GM18951 (cell line): ENCODE results near the gene NBPF1.
"Not testable (repeated sequence)": the region's sequence is repeated elsewhere in the genome, so short reads cannot be mapped to it uniquely, and the experiment has no call there.

Experiments used
- POLR2A ChIP-seq: IDR thresholded peaks from 4 replicates; pipeline ENCODE4 v1.6.1; 2011; ENCODE audit warnings: mild to moderate bottlenecking; ENCODE audit not compliant: insufficient read length, insufficient read depth; ENCODE audit errors: extremely low read depth
- in situ Hi-C: fragments of 300-500 bp; cut with MboI; formaldehyde crosslinking; loops from one replicate; pipeline ENCODE4 v1.12.0; 2022; ENCODE audit warnings: low sequenced_read_pairs, mixed read lengths, inconsistent platforms; ENCODE audit not compliant: unreplicated experiment

The NBPF1 gene

GRCh38 chr1:16613185-16614147, at the start of gene NBPF1:
Gene NBPF1, minus strand, starts transcription at chr1:16613564.
- TF ChIP-seq POLR2A, result peak; percentile 45
- in situ Hi-C loops, result loop anchor here (25.0 kb wide), 1 partner anchor 99 kb away; no protein-coding TSS in a partner anchor

GRCh38 chr1:16658234-16658633, 44.9 kb upstream of the NBPF1 start:
- in situ Hi-C loops, result not testable (repeated sequence)

GRCh38 chr1:16656981-16657683, 43.8 kb upstream of the NBPF1 start:
- in situ Hi-C loops, result not testable (repeated sequence)

DNA sequence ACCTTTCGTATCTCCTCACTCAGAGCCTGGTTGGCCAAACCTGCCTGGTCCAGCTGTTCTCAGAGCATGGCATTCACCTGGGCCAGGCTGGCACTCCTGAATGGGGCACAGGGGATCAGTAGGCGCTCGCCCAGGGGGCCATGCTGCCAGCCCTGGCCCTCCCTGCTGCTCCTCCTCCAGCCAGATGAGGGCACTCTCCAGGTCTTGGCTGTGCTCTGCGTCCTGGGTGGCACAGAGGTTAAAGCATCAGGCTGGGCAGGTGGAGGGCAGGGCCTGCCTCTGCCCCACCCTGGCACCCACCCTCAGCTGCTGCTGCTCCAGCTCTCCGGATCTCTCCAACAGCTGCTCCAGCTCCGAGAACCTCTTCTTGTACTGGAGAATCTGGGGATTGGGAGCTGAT, 43.2 kb upstream of the NBPF1 start:
- in situ Hi-C loops, result not testable (repeated sequence)

- in situ Hi-C loops, result not testable (repeated sequence)
Observed at GRCh38 chr1:16651560-16651959, 38.2 kb upstream of the NBPF1 start.

GRCh38 chr1:16649960-16650359, 36.6 kb upstream of the NBPF1 start:
- in situ Hi-C loops, result loop anchor here (25.0 kb wide), 1 partner anchor 138 kb away; the partner anchor contains the start of gene RNU1-1

DNA sequence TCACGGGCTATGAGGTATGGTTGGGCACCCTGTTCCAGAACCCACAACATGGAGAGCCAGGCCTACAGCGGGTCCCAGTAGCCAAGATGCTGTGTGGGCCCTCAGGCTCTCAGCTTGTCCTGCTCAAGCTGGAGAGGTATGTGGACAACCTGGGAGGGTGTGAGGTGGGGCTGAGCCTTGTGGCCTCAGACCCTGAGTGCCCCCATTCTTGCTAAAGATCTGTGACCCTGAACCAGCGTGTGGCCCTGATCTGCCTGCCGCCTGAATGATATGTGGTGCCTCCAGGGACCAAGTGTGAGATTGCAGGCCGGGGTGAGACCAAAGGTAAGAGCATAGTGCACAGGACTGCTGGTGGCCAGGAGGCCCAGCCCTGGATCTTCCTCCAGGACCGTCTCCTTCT, 36.0 kb upstream of the NBPF1 start:
- in situ Hi-C loops, result loop anchor here (25.0 kb wide), 1 partner anchor 137 kb away; the partner anchor contains the start of gene RNU1-1

- in situ Hi-C loops, result loop anchor here (25.0 kb wide), 1 partner anchor 136 kb away; the partner anchor contains the start of gene RNU1-1
Observed at GRCh38 chr1:16648756-16649155, 35.4 kb upstream of the NBPF1 start.

- in situ Hi-C loops, result loop anchor here (25.0 kb wide), 1 partner anchor 136 kb away; the partner anchor contains the start of gene RNU1-1
Observed at GRCh38 chr1:16648250-16648649, 34.9 kb upstream of the NBPF1 start.

DNA sequence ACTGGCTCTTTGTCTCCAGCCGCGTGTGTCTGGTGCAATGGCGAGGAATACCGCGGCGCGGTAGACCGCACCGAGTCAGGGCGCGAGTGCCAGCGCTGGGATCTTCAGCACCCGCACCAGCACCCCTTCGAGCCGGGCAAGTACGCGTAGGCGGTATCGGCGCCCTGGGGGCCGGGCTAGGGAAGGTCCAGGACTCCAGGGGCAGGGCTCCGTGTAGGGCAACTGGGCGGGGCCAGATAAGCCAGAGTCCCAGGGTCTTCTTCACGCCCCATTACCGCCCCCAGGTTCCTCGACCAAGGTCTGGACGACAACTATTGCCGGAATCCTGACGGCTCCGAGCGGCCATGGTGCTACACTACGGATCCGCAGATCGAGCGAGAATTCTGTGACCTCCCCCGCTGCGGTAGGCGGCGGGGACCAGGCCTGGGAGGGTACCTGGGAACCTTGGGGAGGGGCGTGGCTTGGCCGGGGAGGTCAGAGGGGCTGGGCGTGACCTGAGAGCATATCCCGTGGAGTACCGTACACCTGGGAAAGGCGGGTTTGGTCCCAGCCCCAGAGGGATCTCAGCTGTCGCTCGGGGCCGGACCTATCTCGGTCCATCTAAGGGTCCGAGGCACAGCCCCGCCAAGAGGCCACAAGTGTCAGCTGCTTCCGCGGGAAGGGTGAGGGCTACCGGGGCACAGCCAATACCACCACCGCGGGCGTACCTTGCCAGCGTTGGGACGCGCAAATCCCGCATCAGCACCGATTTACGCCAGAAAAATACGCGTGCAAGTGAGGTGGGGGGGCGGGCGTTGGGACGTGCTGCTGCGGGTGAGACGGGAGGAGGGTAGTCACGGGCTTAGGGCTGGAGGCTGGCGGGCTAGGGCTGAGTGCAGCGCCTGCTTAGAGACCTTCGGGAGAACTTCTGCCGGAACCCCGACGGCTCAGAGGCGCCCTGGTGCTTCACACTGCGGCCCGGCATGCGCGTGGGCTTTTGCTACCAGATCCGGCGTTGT, 34.1 kb upstream of the NBPF1 start:
- in situ Hi-C loops, result loop anchor here (25.0 kb wide), 1 partner anchor 135 kb away; the partner anchor contains the start of gene RNU1-1

GRCh38 chr1:16646716-16647115, 33.4 kb upstream of the NBPF1 start:
- in situ Hi-C loops, result loop anchor here (25.0 kb wide), 1 partner anchor 134 kb away; the partner anchor contains the start of gene RNU1-1

DNA sequence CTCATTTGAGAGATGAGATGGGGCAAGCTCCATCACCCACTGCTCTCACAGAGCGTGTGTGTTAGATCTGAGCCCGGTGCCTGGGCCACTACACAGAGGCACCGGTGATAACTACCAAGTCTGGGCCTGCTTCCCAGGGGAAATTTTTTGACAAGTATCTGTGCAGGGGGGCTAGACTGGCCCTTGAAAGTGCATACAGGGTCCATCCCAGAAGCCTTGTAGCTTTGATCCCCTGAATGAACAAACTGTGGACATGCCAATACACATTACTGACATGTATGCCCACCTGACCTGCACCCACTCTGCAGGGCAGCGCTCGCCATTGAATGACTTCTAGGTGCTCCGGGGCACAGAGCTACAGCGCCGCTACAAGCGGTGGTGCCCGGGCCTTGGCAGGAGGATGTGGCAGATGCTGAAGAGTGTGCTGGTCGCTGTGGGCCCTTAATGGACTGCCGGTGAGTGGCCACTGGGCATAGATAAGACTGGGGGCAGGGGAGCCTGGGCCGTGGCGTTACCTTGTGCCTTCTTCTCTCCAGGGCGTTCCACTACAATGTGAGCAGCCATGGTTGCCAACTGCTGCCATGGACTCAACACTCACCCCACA, 32.8 kb upstream of the NBPF1 start:
- in situ Hi-C loops, result loop anchor here (25.0 kb wide), 1 partner anchor 134 kb away; the partner anchor contains the start of gene RNU1-1

- in situ Hi-C loops, result loop anchor here (25.0 kb wide), 1 partner anchor 133 kb away; the partner anchor contains the start of gene RNU1-1
Observed at GRCh38 chr1:16645271-16646060, 32.1 kb upstream of the NBPF1 start.
